HepG2 (cell line): ENCODE results near the gene WWP2. TPM values are rescaled to one million over a fixed set of nuclear protein-coding genes. Genes with fewer than 3 reads are reported as not detected.

Experiments used
- BCL3 ChIP-seq: sonication (generic); formaldehyde crosslinking; IDR thresholded peaks from 2 replicates; pipeline ENCODE4 v1.5.1; 2020; ENCODE audit warnings: mild to moderate bottlenecking, missing genetic modification reagents, moderate library complexity
- BRD4 ChIP-seq: sonication (generic); formaldehyde crosslinking; IDR thresholded peaks from 2 replicates; pipeline ENCODE4 v1.4.0; 2020; ENCODE audit warnings: missing genetic modification reagents
- CAMTA2 ChIP-seq: sonication (generic); formaldehyde crosslinking; IDR thresholded peaks from 2 replicates; pipeline ENCODE4 v1.4.0; 2020; ENCODE audit warnings: mild to moderate bottlenecking, missing genetic modification reagents, borderline replicate concordance
- CEBPB ChIP-seq: IDR thresholded peaks from 2 replicates; pipeline ENCODE4 v1.6.1; 2011; ENCODE audit warnings: low read depth, low read length, improper control_type of control experiment, borderline replicate concordance
- CEBPG ChIP-seq: IDR thresholded peaks from 2 replicates; pipeline ENCODE4 v1.6.1; 2016
- DPF2 ChIP-seq: sonication (generic); formaldehyde crosslinking; IDR thresholded peaks from 2 replicates; pipeline ENCODE4 v1.4.0; 2020; ENCODE audit warnings: mild to moderate bottlenecking, low read depth, missing genetic modification reagents, borderline replicate concordance
- FOXJ3 ChIP-seq: sonication (generic); formaldehyde crosslinking; IDR thresholded peaks from 2 replicates; pipeline ENCODE4 v1.4.0; 2020; ENCODE audit warnings: missing genetic modification reagents, mild to moderate bottlenecking, borderline replicate concordance
- FOXM1 ChIP-seq: sonication (generic); formaldehyde crosslinking; IDR thresholded peaks from 2 replicates; pipeline ENCODE4 v1.5.0; 2020; ENCODE audit warnings: missing genetic modification reagents
- MATR3 ChIP-seq: sonication (generic); formaldehyde crosslinking; IDR thresholded peaks from 2 replicates; pipeline ENCODE4 v1.4.0; 2020; ENCODE audit warnings: missing genetic modification reagents
- MEIS2 ChIP-seq: sonication (generic); formaldehyde crosslinking; IDR thresholded peaks from 2 replicates; pipeline ENCODE4 v1.9.0; 2021; ENCODE audit warnings: mild to moderate bottlenecking, missing genetic modification reagents
- MIXL1 ChIP-seq: IDR thresholded peaks from 2 replicates; pipeline ENCODE4 v1.6.1; 2016
- PATZ1 ChIP-seq: sonication (generic); formaldehyde crosslinking; IDR thresholded peaks from 2 replicates; pipeline ENCODE4 v1.4.0; 2020; ENCODE audit warnings: missing genetic modification reagents
- PLRG1 ChIP-seq: fragments of 450-650 bp; conservative IDR thresholded peaks from 2 replicates; pipeline ENCODE4 v1.6.1; 2016
- SALL1 ChIP-seq: sonication (generic); formaldehyde crosslinking; IDR thresholded peaks from 2 replicates; pipeline ENCODE4 v1.8.0; 2022; ENCODE audit warnings: mild to moderate bottlenecking, missing genetic modification reagents
- SIN3B ChIP-seq: fragments of 150-350 bp; IDR thresholded peaks from 2 replicates; pipeline ENCODE4 v1.6.1; 2014; ENCODE audit warnings: low read length
- U2AF2 ChIP-seq: fragments of 200-400 bp; formaldehyde crosslinking; IDR thresholded peaks from 2 replicates; pipeline ENCODE4 v1.6.1; 2017; ENCODE audit warnings: low read depth, mild to moderate bottlenecking, low read length
- XBP1 ChIP-seq: sonication (generic); formaldehyde crosslinking; IDR thresholded peaks from 2 replicates; pipeline ENCODE4 v1.5.0; 2020; ENCODE audit warnings: missing genetic modification reagents
- ZKSCAN1 ChIP-seq: fragments of 150-350 bp; IDR thresholded peaks from 2 replicates; pipeline ENCODE4 v1.6.1; 2014; ENCODE audit warnings: low read length
- ZNF136 ChIP-seq: sonication (generic); formaldehyde crosslinking; IDR thresholded peaks from 2 replicates; pipeline ENCODE4 v1.8.1; 2022; ENCODE audit warnings: low read depth, mild to moderate bottlenecking, moderate library complexity, missing genetic modification reagents
- ZNF260 ChIP-seq: sonication (generic); formaldehyde crosslinking; IDR thresholded peaks from 2 replicates; pipeline ENCODE4 v1.4.0; 2020; ENCODE audit warnings: missing genetic modification reagents, low read depth, mild to moderate bottlenecking, borderline replicate concordance
- ZNF274 ChIP-seq: sonication (generic); formaldehyde crosslinking; IDR thresholded peaks from 2 replicates; pipeline ENCODE4 v1.5.1; 2020; ENCODE audit warnings: mild to moderate bottlenecking, missing genetic modification reagents
- ZNF331 ChIP-seq: sonication (generic); formaldehyde crosslinking; IDR thresholded peaks from 2 replicates; pipeline ENCODE4 v1.4.0; 2020; ENCODE audit warnings: missing genetic modification reagents
- ZNF333 ChIP-seq: sonication (generic); formaldehyde crosslinking; IDR thresholded peaks from 2 replicates; pipeline ENCODE4 v1.4.0; 2020; ENCODE audit warnings: mild to moderate bottlenecking, missing genetic modification reagents, borderline replicate concordance
- ZNF335 ChIP-seq: sonication (generic); formaldehyde crosslinking; IDR thresholded peaks from 2 replicates; pipeline ENCODE4 v1.4.0; 2020; ENCODE audit warnings: missing genetic modification reagents
- ZNF468 ChIP-seq: sonication (generic); formaldehyde crosslinking; IDR thresholded peaks from 2 replicates; pipeline ENCODE4 v1.8.0; 2022; ENCODE audit warnings: mild to moderate bottlenecking, moderate library complexity, missing genetic modification reagents
- ZNF839 ChIP-seq: sonication (generic); formaldehyde crosslinking; IDR thresholded peaks from 2 replicates; pipeline ENCODE4 v1.4.0; 2020; ENCODE audit warnings: missing genetic modification reagents, mild to moderate bottlenecking, borderline replicate concordance
- ZNF883 ChIP-seq: sonication (generic); formaldehyde crosslinking; IDR thresholded peaks from 2 replicates; pipeline ENCODE4 v1.5.1; 2020; ENCODE audit warnings: mild to moderate bottlenecking, missing genetic modification reagents; ENCODE audit errors: not compliant biosample characterization
- polyA plus RNA-seq, 8 experiments: library from polyadenylated mRNA; depleted of rRNA in 3 of 8; stranded (reverse) in 7 of 8; unstranded in 1 of 8; fragments of >200 nt; fragmentation: Illumina TruSeq in 4 of 8; extraction: Trizol in 4 of 8; gene quantifications; 2 replicates each; pipeline versions ENCODE4 v1.2.1 to v1.2.3, GENCODE V29; 2011 to 2016; ENCODE audit warnings: low read depth in 4 of 8, missing spikeins in 1 of 8, mixed read lengths in 1 of 8; ENCODE audit not compliant: insufficient read depth in 1 of 8
- total RNA-seq, 5 experiments: library from RNA; depleted of rRNA; stranded (reverse); fragments of >200 nt; fragmentation: Illumina TruSeq; extraction: Trizol; gene quantifications; 2 replicates each; pipeline ENCODE4 v1.2.3, GENCODE V29; 2016; ENCODE audit warnings: low read depth in 1 of 5
- TF ChIP-seq, protein P1 (sequence below): sonication (generic); formaldehyde crosslinking; IDR thresholded peaks from 2 replicates; pipeline ENCODE4 v1.4.0; 2020; ENCODE audit warnings: missing genetic modification reagents

Gene WWP2
- total and polyA plus RNA-seq, 2 of the 13 experiments (the other 11 are each of a cell fraction or from before 2014, with no cell fraction given) = 11.4 to 28.2 TPM

DNA sequence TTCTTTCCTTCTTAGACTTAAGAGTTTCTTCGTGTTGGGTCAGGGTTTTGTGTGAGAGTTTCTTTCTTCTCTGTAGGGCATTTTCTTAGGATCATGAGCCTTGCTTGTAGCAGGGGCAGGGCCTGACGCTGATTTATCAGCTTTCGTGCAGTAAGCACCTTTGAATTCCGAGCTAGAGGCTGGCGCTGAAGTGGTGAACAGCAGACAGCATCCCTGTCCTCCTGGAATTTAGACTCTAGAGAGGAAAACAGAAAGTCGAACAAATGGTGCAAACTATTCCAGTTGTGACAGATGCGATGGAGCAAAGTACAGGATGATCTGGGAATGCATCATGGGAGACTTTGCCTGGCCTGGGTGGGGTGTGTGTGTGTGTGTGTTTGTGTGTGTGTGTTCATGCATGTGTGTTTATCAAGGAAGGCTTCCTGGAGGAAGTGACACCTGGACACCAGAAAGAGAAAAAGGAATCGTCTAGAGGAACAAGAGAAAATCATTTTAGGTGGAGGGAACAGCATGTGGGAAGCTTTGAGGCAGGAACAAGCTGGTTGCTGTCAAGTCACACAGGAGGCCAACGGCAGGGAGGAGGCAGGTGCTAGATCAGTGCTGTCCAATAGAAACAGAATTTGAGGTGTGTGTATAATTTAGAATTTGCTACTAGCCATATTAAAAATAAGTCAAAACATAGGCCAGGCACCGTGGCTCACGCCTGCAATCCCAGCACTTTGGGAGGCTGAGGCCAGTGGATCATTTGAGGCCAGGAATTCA, 60.2 kb downstream of the WWP2 start (continued):
- TF ChIP-seq PATZ1 (peak; percentile 45; the same call in 1 of the 2 replicates), MIXL1 (peak; percentile 56), CAMTA2 (CRISPR knock-in tag) (no peak), XBP1 (CRISPR knock-in tag) (no peak), FOXJ3 (CRISPR knock-in tag) (no peak; the same call in 1 of the 2 replicates), ZNF274 (no peak), CEBPB (peak; percentile 87), ZNF883 (CRISPR knock-in tag) (no peak), ZNF335 (CRISPR knock-in tag) (no peak), PLRG1 (no peak), ZNF331 (0 out of 2 replicates have a peak, but pooled peaks have one; percentile 47), MATR3 (CRISPR knock-in tag) (no peak), DPF2 (peak; percentile 91), MEIS2 (CRISPR knock-in tag) (peak; percentile 82; the same call in 1 of the 2 replicates), ZNF136 (CRISPR knock-in tag) (no peak), SIN3B (no peak; the same call in 1 of the 2 replicates), ZNF468 (no peak), ZKSCAN1 (peak; percentile 72), CEBPG (CRISPR knock-in tag) (peak; percentile 87), U2AF2 (no peak), ZNF333 (CRISPR knock-in tag) (no peak), FOXM1 (0 out of 2 replicates have a peak, but pooled peaks have one; percentile 16), BRD4 (CRISPR knock-in tag) (no peak), SALL1 (peak; percentile 97), BCL3 (CRISPR knock-in tag) (peak; percentile 56; the same call in 1 of the 2 replicates), ZNF260 (CRISPR knock-in tag) (no peak), ZNF839 (0 out of 2 replicates have a peak, but pooled peaks have one; percentile 41)
- TF ChIP-seq, protein P1, sequence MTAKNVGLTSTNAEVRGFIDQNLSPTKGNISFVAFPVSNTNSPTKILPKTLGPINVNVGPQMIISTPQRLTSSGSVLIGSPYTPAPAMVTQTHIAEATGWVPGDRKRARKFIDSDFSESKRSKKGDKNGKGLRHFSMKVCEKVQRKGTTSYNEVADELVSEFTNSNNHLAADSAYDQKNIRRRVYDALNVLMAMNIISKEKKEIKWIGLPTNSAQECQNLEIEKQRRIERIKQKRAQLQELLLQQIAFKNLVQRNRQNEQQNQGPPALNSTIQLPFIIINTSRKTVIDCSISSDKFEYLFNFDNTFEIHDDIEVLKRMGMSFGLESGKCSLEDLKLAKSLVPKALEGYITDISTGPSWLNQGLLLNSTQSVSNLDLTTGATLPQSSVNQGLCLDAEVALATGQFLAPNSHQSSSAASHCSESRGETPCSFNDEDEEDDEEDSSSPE (CRISPR knock-in tag) = no peak; the same call in 1 of the 2 replicates
